GM21390 (cell line): ENCODE results near the gene DDX54.
"Not testable (repeated sequence)": the region's sequence is repeated elsewhere in the genome, so short reads cannot be mapped to it uniquely, and the experiment has no call there.

Experiments
- ATAC-seq: cut with Tn5 transposase; IDR thresholded peaks from one replicate; pipeline ENCODE4 v1.9.1; 2021; ENCODE audit not compliant: unreplicated experiment

DDX54 gene

DNA sequence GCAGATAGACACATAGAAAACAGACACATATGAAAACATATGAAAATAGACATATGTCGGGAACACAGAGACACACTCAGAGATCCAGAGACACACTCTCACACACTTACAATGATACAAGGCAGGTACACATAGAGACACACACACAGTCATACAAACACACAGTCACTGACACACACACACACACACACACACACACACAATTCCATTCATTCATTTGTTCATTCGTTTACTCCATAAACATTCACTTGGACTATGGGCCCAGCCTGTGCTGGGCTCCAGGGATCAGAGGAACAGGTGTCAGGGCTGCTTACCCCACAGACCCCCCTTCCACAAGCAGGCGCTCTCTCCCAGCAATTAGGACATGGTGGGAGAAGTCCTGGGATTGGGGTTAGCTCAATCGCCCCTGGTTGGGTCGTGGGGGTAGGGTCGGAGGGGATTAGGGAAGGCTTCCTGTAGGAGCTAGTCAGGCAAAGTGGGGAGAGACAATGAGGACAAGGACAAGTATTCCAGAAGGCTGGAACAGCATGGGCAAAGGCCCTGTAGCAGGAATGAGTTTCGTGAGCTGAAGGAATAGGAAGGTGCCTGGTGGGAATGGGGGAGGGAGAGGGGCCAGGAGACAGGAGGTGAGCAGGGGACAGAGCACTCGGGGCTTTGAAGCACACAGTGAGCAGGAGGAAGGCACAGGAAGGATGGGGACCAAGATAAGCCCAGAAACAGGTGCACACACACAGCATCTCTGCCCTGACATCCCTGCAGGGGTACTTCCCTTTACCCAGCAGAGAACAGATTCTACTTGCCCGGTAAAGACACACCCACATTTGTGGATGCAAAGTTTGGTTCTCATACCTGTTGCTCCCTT, 56.2 kb downstream of the DDX54 start:
- ATAC-seq: no peak

GRCh38 chr12:113127791-113128199, 57.5 kb downstream of the DDX54 start:
- no peak for ATAC-seq

DNA sequence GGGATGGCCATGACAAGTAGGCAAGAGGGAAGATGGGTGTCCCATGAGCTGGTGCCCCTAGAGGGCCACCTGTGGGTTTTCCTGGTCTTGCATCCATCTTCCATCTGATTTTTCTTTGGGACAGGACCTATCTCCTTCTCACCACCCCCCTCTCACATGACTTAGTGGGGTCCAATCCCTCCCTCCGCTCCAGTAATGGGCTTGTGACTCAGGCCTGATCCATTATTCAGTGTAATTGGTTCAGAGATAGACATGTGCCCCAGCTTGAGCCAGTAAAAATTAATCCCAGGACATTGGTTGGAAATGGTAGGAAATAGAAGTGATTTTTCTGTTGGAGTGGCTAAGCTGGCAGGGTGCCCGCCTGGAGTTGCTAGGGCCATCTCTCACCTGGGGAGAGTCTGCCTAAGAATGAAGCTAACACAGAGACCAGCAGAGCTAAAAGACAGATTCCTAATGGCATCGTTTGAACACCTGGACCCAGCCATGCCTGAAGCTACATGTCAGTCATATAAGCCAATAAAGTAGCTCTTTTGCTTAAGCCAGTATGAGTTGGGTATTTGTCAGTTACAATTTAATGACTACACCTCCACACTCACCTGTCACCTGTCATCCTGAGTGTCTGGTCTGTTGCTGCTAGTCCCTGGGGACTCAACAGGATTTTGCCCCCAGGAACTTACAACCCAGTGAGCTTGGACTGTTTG, 64.5 kb downstream of the DDX54 start:
- ATAC-seq: no peak

GRCh38 chr12:113119980-113120669, 65.2 kb downstream of the DDX54 start:
- no peak for ATAC-seq

DNA sequence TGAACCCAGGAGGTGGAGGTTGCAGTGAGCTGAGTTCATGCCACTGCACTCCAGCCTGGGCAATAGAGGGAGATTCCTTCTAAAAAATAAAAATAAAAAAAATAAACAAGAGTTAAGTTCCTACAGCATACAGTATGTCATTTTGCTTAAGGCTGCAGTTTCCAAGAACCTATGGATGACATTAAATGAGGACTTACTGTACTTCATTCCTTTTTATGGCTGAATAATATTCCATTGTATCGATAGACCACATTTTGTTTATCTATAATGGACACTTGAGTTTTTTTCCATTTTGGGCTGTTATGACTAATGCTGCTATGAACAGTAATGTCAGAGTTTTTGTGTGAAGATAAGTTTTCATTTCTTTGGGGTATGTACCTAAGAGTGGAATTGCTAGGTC, 67.1 kb downstream of the DDX54 start:
- ATAC-seq: no peak

DNA sequence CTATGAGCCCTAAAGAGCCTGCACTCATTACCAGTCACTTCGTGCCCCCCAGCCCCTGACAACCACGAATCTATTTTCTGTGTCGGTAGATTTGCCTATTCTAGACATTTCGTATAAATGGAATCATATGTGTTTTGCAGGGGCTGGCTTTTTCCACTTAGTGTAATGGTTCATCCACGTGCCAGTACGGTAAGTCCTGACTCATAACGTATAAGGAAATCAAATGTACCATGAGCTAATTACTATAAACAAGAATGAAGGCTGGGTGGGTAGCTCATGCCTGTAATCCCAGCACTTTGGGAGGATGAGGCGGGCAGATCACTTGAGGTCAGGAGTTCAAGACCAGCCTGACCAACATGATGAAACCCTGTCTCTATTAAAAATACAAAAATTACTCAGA, 67.6 kb downstream of the DDX54 start:
- not testable (repeated sequence) for ATAC-seq

DNA sequence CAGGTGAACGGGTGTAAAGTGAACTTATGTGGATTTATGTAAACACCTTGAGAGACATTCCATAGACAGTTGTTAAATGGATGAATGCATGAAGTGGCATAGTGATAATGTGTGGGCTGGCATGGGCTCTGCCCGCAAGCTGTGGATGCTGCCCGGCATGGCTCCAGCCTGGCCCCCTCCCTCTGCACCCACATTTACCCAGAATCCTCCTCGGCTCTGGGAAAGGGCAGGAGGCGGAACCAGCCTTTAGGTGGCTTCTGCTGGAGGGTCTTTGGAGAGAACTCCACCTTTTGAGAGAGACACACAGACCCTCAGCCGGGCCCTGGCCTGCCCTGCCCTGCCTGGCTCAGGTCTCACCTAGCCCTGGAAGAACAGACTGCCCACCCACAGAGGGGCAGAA, 68.4 kb downstream of the DDX54 start:
- ATAC-seq: no peak

GRCh38 chr12:113115455-113116126, 69.7 kb downstream of the DDX54 start:
- ATAC-seq: no peak

- no peak for ATAC-seq
Observed at GRCh38 chr12:113114447-113115178, 70.7 kb downstream of the DDX54 start.

DNA sequence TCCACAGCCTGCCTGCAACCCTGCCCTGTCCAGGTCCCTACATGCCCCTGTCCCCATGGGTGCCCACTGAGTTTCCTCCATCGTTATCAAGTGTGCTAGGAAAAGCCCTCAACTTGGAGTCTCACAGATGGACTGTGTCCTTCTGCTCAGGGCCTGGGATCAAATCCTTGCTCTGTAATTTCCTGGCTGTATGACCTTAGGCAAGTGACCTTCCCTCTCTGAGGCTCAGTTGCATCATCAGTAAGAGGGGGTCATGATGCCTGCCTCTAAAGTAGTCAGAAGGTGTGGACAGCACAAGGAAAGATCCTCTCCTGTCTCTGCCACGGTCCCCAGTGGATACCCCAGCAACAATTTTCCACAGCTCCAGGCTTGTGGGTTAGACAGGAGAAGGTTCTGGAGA, 71.9 kb downstream of the DDX54 start:
- ATAC-seq: no peak

DNA sequence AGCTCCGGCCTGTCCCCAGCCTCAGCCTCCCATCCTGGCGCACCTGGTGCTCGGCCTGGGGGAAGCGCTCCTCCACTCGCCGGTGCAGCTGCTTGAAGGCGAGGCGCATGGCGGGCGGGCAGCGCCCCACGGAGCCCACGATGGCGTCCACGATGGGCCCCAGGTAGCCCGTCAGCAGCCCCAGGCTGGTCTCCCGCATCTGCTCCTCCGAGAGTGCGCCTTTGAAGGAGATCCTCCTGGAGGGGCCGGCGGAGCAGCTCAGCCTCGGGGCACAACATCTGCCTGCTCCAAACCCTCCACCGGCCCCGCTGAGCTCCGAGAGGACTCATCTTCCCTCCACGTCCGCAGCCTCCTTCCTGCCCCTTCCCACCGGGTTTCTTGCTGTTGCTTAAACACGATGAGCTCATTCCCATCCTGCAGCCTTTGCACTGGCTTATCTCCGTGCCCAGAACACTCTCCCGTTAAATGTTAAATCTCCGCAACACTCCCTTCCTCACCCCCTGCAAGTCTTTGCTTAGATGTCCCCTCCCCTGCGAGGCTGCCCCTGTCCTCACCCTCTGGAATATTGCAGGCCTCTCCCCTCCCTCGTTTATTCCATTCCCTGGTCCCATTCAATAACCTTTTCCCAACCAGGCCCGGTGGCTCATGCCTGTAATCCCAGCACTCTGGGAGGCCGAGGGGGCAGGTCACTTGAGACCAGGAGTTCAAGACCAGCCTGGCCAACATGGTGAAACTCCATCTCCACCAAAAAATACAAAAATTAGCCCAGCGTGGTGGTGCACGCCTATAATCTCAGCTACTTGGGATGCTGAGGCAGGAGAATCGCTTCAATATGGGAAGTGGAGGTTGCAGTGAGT, 73.0 kb downstream of the DDX54 start:
- ATAC-seq: no peak

- no peak for ATAC-seq
Observed at GRCh38 chr12:113111247-113111646, 74.0 kb downstream of the DDX54 start.

- no peak for ATAC-seq
Observed at GRCh38 chr12:113109872-113110599, 75.2 kb downstream of the DDX54 start.

DNA sequence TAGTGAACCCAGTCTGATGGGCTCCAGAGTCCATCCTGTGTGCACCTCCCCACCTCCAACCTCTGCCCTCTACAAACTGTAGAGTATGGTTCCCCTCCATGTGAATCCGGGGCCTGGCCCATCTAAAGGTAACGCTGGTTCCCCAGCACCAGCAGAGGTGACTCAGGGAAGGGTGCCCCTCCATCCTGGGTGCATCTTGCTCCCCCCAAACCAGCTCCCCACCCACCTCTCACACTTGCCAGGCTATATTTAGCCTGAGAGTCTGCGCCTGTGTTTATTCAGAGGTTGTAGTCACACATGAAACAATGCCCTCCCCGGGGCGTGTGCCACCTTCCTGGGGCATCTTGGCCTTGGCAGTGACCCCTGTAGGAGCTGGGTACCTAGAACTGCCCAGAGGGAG, 75.9 kb downstream of the DDX54 start:
- no peak for ATAC-seq

GRCh38 chr12:113108308-113108707, 77.0 kb downstream of the DDX54 start:
- ATAC-seq: no peak
